GM23338 (cell line): ENCODE measurements around the gene MARCKS. TPM values are rescaled to one million over a fixed set of nuclear protein-coding genes. Genes with fewer than 3 reads are reported as not detected.

Source experiments
- ATAC-seq: fragments of 200-7000 bp; cut with Tn5 transposase; 3 replicates; pipeline ENCODE4 v1.9.1; 2020
- DNase-seq: peaks from one replicate; pipeline ENCODE4 v3.0.0-alpha.2; 2015; ENCODE audit warnings: low spot score
- H2AFZ ChIP-seq: fragments of 200-600 bp; sonication (generic); 2 replicates; pipeline ENCODE4 v1.8.0; 2016; ENCODE audit warnings: antibody characterized with exemption, mild to moderate bottlenecking, moderate library complexity
- H3F3A ChIP-seq: fragments of 200-600 bp; sonication (generic); replicated peaks from 2 replicates; pipeline ENCODE4 v1.8.0; 2017; ENCODE audit warnings: antibody characterized with exemption, mixed run types, low read depth
- H3K27ac ChIP-seq: fragments of 200-600 bp; sonication (generic); 2 replicates; pipeline ENCODE4 v1.6.1; 2016; ENCODE audit warnings: low read depth
- H3K27me3 ChIP-seq: fragments of 200-600 bp; sonication (generic); 2 replicates; pipeline ENCODE4 v1.8.0; 2016; ENCODE audit warnings: mild to moderate bottlenecking, mixed run types, moderate library complexity; ENCODE audit not compliant: insufficient read depth
- H3K36me3 ChIP-seq: fragments of 200-600 bp; sonication (generic); 2 replicates; pipeline ENCODE4 v1.8.0; 2016; ENCODE audit warnings: mild to moderate bottlenecking; ENCODE audit not compliant: insufficient read depth
- H3K4me1 ChIP-seq: fragments of 200-600 bp; sonication (generic); 2 replicates; pipeline ENCODE4 v1.8.0; 2016; ENCODE audit warnings: mild to moderate bottlenecking, moderate library complexity; ENCODE audit not compliant: insufficient read depth
- H3K4me2 ChIP-seq: fragments of 200-600 bp; sonication (generic); 2 replicates; pipeline ENCODE4 v1.7.1; 2017; ENCODE audit warnings: mixed run types
- H3K4me3 ChIP-seq: fragments of 200-600 bp; sonication (generic); 2 replicates; pipeline ENCODE4 v1.6.1; 2016; ENCODE audit warnings: mixed run types
- H3K79me2 ChIP-seq: fragments of 200-600 bp; sonication (generic); replicated peaks from 2 replicates; pipeline ENCODE4 v1.8.0; 2017; ENCODE audit warnings: mild to moderate bottlenecking; ENCODE audit not compliant: insufficient read depth
- H3K9me2 ChIP-seq: fragments of 200-600 bp; sonication (generic); 2 replicates; pipeline ENCODE4 v1.8.0; 2017; ENCODE audit not compliant: insufficient read depth
- H4K20me1 ChIP-seq: fragments of 200-600 bp; sonication (generic); replicated peaks from 2 replicates; pipeline ENCODE4 v1.8.0; 2017; ENCODE audit warnings: mild to moderate bottlenecking; ENCODE audit not compliant: insufficient read depth
- H3K27ac Mint-ChIP-seq: 2 replicates; pipeline ENCODE4 v1.8.0; 2020; ENCODE audit warnings: inconsistent platforms, mild to moderate bottlenecking, moderate library complexity, mixed read lengths
- H3K27me3 Mint-ChIP-seq: 3 replicates; pipeline ENCODE4 v1.8.0; 2022; ENCODE audit warnings: low read depth, mild to moderate bottlenecking, moderate library complexity, mixed read lengths, inconsistent platforms; ENCODE audit not compliant: insufficient read depth, poor library complexity
- H3K36me3 Mint-ChIP-seq: 3 replicates; pipeline ENCODE4 v1.8.0; 2021; ENCODE audit warnings: low read depth, mild to moderate bottlenecking, inconsistent platforms, moderate library complexity, mixed read lengths
- H3K4me1 Mint-ChIP-seq: 3 replicates; pipeline ENCODE4 v1.8.0; 2020; ENCODE audit warnings: mild to moderate bottlenecking, inconsistent platforms, mixed read lengths
- H3K4me3 Mint-ChIP-seq: 3 replicates; pipeline ENCODE4 v1.8.0; 2021; ENCODE audit warnings: moderate library complexity, mild to moderate bottlenecking, inconsistent platforms, mixed read lengths
- H3K9me3 Mint-ChIP-seq: 3 replicates; pipeline ENCODE4 v1.8.0; 2020; ENCODE audit warnings: moderate library complexity, mild to moderate bottlenecking, inconsistent platforms, mixed read lengths
- CREB1 ChIP-seq: fragments of 250-450 bp; sonication (Bioruptor Pico); IDR thresholded peaks from 2 replicates; pipeline ENCODE4 v1.5.0; 2020; ENCODE audit warnings: low read depth, mild to moderate bottlenecking, moderate library complexity
- EZH2 ChIP-seq: fragments of 200-600 bp; sonication (generic); IDR thresholded peaks from one replicate; pipeline ENCODE4 v1.8.0; 2017; ENCODE audit warnings: antibody characterized with exemption, mild to moderate bottlenecking, low read depth; ENCODE audit not compliant: unreplicated experiment
- EZH2phosphoT487 ChIP-seq: fragments of 200-600 bp; sonication (generic); IDR thresholded peaks from one replicate; pipeline ENCODE4 v1.8.1; 2018; ENCODE audit warnings: antibody characterized with exemption; ENCODE audit not compliant: unreplicated experiment
- JUNB ChIP-seq: IDR thresholded peaks from one replicate; pipeline ENCODE4 v1.6.1; 2016; ENCODE audit warnings: antibody characterized with exemption; ENCODE audit not compliant: unreplicated experiment
- NANOG ChIP-seq: IDR thresholded peaks from 2 replicates; pipeline ENCODE4 v1.6.1; 2016; ENCODE audit warnings: antibody characterized with exemption, borderline replicate concordance
- POLR2AphosphoS5 ChIP-seq: IDR thresholded peaks from 2 replicates; pipeline ENCODE4 v1.6.1; 2016; ENCODE audit warnings: antibody characterized with exemption, low read depth
- STAT1 ChIP-seq: IDR thresholded peaks from one replicate; pipeline ENCODE4 v1.6.1; 2016; ENCODE audit warnings: antibody characterized with exemption; ENCODE audit not compliant: unreplicated experiment
- ZNF114 ChIP-seq: fragments of 250-450 bp; sonication (Bioruptor Pico); IDR thresholded peaks from 2 replicates; pipeline ENCODE4 v1.5.0; 2020; ENCODE audit warnings: mild to moderate bottlenecking, moderate library complexity
- ZNF331 ChIP-seq: fragments of 250-450 bp; sonication (Bioruptor Pico); IDR thresholded peaks from 2 replicates; pipeline ENCODE4 v1.5.0; 2020; ENCODE audit warnings: low read depth, mild to moderate bottlenecking, moderate library complexity
- polyA plus RNA-seq: library from polyadenylated mRNA; unstranded; fragments of >200 nt; fragmentation: Nextera tagmentation; extraction: Ambion mirVana; gene quantifications from 2 replicates; pipeline ENCODE4 v1.2.1, GENCODE V29; 2016
- total RNA-seq: library from RNA; depleted of rRNA; stranded (reverse); fragments of >200 nt; shearing (Covaris generic); gene quantifications from 2 replicates; pipeline ENCODE4 v1.2.3, GENCODE V29; 2014
- TF ChIP-seq, protein P1 (sequence below): IDR thresholded peaks from 2 replicates; pipeline ENCODE4 v1.6.1; 2016; ENCODE audit warnings: antibody characterized with exemption
- TF ChIP-seq, protein P2 (sequence below), 2 experiments: fragments of 200-600 bp in 1 of 2; sonication (generic) in 1 of 2; conservative IDR thresholded peaks; 2 replicates each; pipeline versions ENCODE4 v1.5.1 to v1.6.1; 2016 to 2017; ENCODE audit warnings: antibody characterized with exemption in 2 of 2, low read depth in 2 of 2, mild to moderate bottlenecking in 2 of 2, moderate library complexity in 1 of 2
- TF ChIP-seq, protein P3 (sequence below): fragments of 250-450 bp; sonication (Bioruptor Pico); IDR thresholded peaks from 2 replicates; pipeline ENCODE4 v1.5.0; 2020; ENCODE audit warnings: mild to moderate bottlenecking, moderate library complexity

Gene MARCKS
- total and polyA plus RNA-seq, 2 experiments from 2014 or later = 71.5 to 85.9 TPM

DNA sequence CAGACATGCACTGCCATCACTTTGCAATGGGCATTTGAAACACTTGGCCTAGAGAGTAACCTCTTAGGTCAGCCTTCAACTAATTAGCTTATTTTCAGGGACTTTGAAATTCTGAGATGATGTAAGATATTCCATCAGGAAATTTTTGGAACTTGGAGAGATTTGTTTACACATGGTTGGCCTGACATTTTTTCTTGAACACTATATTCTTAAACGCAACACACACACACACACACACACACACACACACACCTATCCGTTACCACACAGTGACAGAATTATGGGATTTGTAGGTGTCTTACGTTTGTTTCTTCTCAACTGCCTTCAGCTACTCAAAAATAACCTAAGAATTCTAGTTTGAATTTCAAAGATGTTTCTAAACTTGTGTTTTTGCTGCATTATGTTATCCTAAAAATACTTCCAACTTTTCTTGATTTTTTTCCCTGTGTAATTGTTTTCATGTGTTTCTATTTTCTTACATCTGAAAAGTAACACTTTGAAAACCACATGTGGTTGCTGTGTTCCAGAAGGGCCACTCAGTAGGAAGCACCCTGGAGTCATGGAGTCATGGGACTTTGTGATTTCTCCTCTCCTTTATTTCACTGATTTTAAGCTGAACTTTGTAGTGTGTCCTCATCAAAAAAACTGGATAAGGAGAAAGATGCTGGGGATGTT, 31.9 kb downstream of the MARCKS start:
- Histone ChIP-seq H2AFZ (no peak overlapping the region), H4K20me1 (no peaks in the 10 kb centered on the region; the same call in 1 of the 2 replicates), H3K4me3 (no peak overlapping the region), H3K27me3 (no peaks in the 10 kb centered on the region), H3K36me3 (no peaks in the 10 kb centered on the region; the same call in 1 of the 2 replicates), H3K4me1 (no peaks in the 10 kb centered on the region), H3F3A (no peaks in the 10 kb centered on the region), H3K9me2 (no peaks in the 10 kb centered on the region; the same call in 1 of the 2 replicates), H3K27ac (no peak overlapping the region), H3K4me2 (no peak overlapping the region), H3K79me2 (no peaks in the 10 kb centered on the region)
- Mint-ChIP-seq H3K4me1 (no peaks in the 10 kb centered on the region), H3K36me3 (no peaks in the 10 kb centered on the region), H3K9me3 (peaks cover 3% of the 10 kb centered on the region; the same call in 1 of the 3 replicates), H3K27ac (no peak overlapping the region), H3K4me3 (no peak overlapping the region), H3K27me3 (no peaks in the 10 kb centered on the region)
- ATAC-seq (no peak), DNase-seq (no peak)
- TF ChIP-seq POLR2AphosphoS5 = no peak
- TF ChIP-seq ZNF331 (CRISPR knock-in tag) = no peak
- no peak for TF ChIP-seq JUNB
- no peak for TF ChIP-seq ZNF114 (CRISPR knock-in tag)
- TF ChIP-seq EZH2 = no peak

DNA sequence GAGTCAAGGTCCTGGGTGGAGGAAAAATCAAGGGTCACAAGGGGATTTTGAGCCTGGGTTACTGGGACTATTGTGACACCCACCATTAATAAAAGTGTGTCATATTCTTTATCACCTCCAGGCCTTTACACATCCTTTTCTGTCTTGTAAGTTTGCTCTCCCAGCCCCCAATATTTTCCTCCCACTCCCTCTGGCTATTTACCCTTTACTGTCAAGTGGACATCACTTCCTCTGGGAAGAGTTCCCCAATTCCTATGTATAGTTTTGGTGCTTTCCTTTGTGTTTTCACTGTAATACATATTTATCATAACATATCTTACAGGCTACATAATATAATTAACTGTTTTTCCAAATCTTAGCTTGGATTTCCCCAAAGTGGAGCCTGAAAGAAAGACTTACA, 36.3 kb downstream of the MARCKS start:
- H3K4me3 ChIP-seq = no peak overlapping the region
- no peak overlapping the region for H3K27ac ChIP-seq
- no peak overlapping the region for H3K4me3 Mint-ChIP-seq
- no peaks in the 10 kb centered on the region for H3K4me1 ChIP-seq
- DNase-seq (no peak), ATAC-seq (no peak)
- peaks cover 5% of the 10 kb centered on the region; the same call in 2 of the 3 replicates for H3K4me1 Mint-ChIP-seq
- H3K9me3 Mint-ChIP-seq = peaks cover 10% of the 10 kb centered on the region; the same call in 2 of the 3 replicates
- no peaks in the 10 kb centered on the region; the same call in 1 of the 2 replicates for H3K36me3 ChIP-seq
- H3K9me2 ChIP-seq = no peaks in the 10 kb centered on the region; the same call in 1 of the 2 replicates
- H4K20me1 ChIP-seq = no peaks in the 10 kb centered on the region
- no peaks in the 10 kb centered on the region for H3K27me3 ChIP-seq
- H3F3A ChIP-seq = no peaks in the 10 kb centered on the region
- no peak overlapping the region for H3K27ac Mint-ChIP-seq
- H3K27me3 Mint-ChIP-seq = no peaks in the 10 kb centered on the region
- TF ChIP-seq NANOG = no peak
- TF ChIP-seq, protein P1, sequence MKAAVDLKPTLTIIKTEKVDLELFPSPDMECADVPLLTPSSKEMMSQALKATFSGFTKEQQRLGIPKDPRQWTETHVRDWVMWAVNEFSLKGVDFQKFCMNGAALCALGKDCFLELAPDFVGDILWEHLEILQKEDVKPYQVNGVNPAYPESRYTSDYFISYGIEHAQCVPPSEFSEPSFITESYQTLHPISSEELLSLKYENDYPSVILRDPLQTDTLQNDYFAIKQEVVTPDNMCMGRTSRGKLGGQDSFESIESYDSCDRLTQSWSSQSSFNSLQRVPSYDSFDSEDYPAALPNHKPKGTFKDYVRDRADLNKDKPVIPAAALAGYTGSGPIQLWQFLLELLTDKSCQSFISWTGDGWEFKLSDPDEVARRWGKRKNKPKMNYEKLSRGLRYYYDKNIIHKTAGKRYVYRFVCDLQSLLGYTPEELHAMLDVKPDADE = no peak
- no peak for TF ChIP-seq EZH2
- TF ChIP-seq ZNF331 (CRISPR knock-in tag) = no peak
- TF ChIP-seq EZH2phosphoT487 = no peak
- TF ChIP-seq, protein P2, sequence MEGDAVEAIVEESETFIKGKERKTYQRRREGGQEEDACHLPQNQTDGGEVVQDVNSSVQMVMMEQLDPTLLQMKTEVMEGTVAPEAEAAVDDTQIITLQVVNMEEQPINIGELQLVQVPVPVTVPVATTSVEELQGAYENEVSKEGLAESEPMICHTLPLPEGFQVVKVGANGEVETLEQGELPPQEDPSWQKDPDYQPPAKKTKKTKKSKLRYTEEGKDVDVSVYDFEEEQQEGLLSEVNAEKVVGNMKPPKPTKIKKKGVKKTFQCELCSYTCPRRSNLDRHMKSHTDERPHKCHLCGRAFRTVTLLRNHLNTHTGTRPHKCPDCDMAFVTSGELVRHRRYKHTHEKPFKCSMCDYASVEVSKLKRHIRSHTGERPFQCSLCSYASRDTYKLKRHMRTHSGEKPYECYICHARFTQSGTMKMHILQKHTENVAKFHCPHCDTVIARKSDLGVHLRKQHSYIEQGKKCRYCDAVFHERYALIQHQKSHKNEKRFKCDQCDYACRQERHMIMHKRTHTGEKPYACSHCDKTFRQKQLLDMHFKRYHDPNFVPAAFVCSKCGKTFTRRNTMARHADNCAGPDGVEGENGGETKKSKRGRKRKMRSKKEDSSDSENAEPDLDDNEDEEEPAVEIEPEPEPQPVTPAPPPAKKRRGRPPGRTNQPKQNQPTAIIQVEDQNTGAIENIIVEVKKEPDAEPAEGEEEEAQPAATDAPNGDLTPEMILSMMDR (conservative IDR thresholded peaks at IDR 0.05; ENCODE audit: low read depth in 2 of 2) = no peak
- TF ChIP-seq ZNF114 (CRISPR knock-in tag) = no peak
- TF ChIP-seq, protein P3, sequence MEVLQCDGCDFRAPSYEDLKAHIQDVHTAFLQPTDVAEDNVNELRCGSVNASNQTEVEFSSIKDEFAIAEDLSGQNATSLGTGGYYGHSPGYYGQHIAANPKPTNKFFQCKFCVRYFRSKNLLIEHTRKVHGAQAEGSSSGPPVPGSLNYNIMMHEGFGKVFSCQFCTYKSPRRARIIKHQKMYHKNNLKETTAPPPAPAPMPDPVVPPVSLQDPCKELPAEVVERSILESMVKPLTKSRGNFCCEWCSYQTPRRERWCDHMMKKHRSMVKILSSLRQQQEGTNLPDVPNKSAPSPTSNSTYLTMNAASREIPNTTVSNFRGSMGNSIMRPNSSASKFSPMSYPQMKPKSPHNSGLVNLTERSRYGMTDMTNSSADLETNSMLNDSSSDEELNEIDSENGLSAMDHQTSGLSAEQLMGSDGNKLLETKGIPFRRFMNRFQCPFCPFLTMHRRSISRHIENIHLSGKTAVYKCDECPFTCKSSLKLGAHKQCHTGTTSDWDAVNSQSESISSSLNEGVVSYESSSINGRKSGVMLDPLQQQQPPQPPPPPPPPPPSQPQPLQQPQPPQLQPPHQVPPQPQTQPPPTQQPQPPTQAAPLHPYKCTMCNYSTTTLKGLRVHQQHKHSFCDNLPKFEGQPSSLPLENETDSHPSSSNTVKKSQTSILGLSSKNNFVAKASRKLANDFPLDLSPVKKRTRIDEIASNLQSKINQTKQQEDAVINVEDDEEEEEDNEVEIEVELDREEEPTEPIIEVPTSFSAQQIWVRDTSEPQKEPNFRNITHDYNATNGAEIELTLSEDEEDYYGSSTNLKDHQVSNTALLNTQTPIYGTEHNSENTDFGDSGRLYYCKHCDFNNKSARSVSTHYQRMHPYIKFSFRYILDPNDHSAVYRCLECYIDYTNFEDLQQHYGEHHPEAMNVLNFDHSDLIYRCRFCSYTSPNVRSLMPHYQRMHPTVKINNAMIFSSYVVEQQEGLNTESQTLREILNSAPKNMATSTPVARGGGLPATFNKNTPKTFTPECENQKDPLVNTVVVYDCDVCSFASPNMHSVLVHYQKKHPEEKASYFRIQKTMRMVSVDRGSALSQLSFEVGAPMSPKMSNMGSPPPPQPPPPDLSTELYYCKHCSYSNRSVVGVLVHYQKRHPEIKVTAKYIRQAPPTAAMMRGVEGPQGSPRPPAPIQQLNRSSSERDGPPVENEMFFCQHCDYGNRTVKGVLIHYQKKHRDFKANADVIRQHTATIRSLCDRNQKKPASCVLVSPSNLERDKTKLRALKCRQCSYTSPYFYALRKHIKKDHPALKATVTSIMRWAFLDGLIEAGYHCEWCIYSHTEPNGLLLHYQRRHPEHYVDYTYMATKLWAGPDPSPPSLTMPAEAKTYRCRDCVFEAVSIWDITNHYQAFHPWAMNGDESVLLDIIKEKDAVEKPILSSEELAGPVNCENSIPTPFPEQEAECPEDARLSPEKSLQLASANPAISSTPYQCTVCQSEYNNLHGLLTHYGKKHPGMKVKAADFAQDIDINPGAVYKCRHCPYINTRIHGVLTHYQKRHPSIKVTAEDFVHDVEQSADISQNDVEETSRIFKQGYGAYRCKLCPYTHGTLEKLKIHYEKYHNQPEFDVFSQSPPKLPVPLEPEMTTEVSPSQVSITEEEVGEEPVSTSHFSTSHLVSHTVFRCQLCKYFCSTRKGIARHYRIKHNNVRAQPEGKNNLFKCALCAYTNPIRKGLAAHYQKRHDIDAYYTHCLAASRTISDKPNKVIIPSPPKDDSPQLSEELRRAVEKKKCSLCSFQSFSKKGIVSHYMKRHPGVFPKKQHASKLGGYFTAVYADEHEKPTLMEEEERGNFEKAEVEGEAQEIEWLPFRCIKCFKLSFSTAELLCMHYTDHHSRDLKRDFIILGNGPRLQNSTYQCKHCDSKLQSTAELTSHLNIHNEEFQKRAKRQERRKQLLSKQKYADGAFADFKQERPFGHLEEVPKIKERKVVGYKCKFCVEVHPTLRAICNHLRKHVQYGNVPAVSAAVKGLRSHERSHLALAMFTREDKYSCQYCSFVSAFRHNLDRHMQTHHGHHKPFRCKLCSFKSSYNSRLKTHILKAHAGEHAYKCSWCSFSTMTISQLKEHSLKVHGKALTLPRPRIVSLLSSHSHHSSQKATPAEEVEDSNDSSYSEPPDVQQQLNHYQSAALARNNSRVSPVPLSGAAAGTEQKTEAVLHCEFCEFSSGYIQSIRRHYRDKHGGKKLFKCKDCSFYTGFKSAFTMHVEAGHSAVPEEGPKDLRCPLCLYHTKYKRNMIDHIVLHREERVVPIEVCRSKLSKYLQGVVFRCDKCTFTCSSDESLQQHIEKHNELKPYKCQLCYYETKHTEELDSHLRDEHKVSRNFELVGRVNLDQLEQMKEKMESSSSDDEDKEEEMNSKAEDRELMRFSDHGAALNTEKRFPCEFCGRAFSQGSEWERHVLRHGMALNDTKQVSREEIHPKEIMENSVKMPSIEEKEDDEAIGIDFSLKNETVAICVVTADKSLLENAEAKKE (CRISPR knock-in tag) = no peak
- TF ChIP-seq JUNB = no peak
- TF ChIP-seq STAT1 = no peak
- TF ChIP-seq POLR2AphosphoS5 = no peak
- no peak for TF ChIP-seq CREB1 (CRISPR knock-in tag)
- H2AFZ ChIP-seq = no peak overlapping the region
- H3K4me2 ChIP-seq = no peak overlapping the region
- no peaks in the 10 kb centered on the region for H3K36me3 Mint-ChIP-seq
- H3K79me2 ChIP-seq = no peaks in the 10 kb centered on the region
